Measurements from ENCODE around the gene TIMP2. TPM values are rescaled to one million over a fixed set of nuclear protein-coding genes. Genes with fewer than 3 reads are reported as not detected.

The TIMP2 gene
- total RNA-seq, 2 experiments from 2014 or later, result 0.54 TPM; not detected in 1

- Histone ChIP-seq H2AFZ (ENCODE audit: low read length) (no peak overlapping the region), H3K9me2 (ENCODE audit: insufficient read depth, low read length) (no peaks in the 10 kb centered on the region), H4K20me1 (ENCODE audit: insufficient read depth, low read length) (peaks cover 10% of the 10 kb centered on the region; the same call in 1 of the 2 replicates), H3K36me3 (ENCODE audit: insufficient read depth, low read length) (peaks cover 96% of the 10 kb centered on the region), H3K27ac (ENCODE audit: low read depth, low read length, poor library complexity, severe bottlenecking) (no peak overlapping the region), H3K9me3 (ENCODE audit: low read length) (no peaks in the 10 kb centered on the region), H3K4me2 (ENCODE audit: low read length) (no peak overlapping the region), H3K4me3 (ENCODE audit: low read depth, low read length, poor library complexity, severe bottlenecking) (no peak overlapping the region), H3K79me2 (ENCODE audit: insufficient read depth, low read depth, low read length) (peaks cover 8% of the 10 kb centered on the region; the same call in 1 of the 2 replicates), H3K4me1 (ENCODE audit: insufficient read depth, low read length, poor library complexity, severe bottlenecking) (no peaks in the 10 kb centered on the region)
- BruUV-seq (replicated peaks), result no TSS peak
- intact Hi-C loops (cut with micrococcal nuclease; ENCODE audit: unreplicated experiment), result no loop called here
- POLR2A ChIA-PET, result interaction anchor here (0.5 kb wide), 1 partner anchor 47 kb away, joined by 7 read pairs; no protein-coding TSS in a partner anchor
- TF ChIP-seq CTCF (conservative IDR thresholded peaks at IDR 0.05; ENCODE audit: low read length), result no peak
- no peak for TF ChIP-seq EZH2phosphoT487 (IDR thresholded peaks at IDR 0.05; ENCODE audit: borderline replicate concordance, low read depth, low read length)
- DNase-seq (ENCODE audit: low spot score), result no peak
- CTCF ChIA-PET (ENCODE audit: unreplicated experiment), result no interaction called here
These were observed 98.8 kb downstream of the TIMP2 start for GRCh38 chr17:78826421-78826820.

GRCh38 chr17:78825696-78826095, 99.5 kb downstream of the TIMP2 start:
- no peaks in the 10 kb centered on the region for H3K9me2 ChIP-seq (ENCODE audit: insufficient read depth, low read length)
- no peak overlapping the region for H3K4me3 ChIP-seq (ENCODE audit: low read depth, low read length, poor library complexity, severe bottlenecking)
- CTCF ChIA-PET (ENCODE audit: unreplicated experiment), result no interaction called here
- DNase-seq (ENCODE audit: low spot score), result no peak
- no peak for TF ChIP-seq CTCF (conservative IDR thresholded peaks at IDR 0.05; ENCODE audit: low read length)
- TF ChIP-seq EZH2phosphoT487 (IDR thresholded peaks at IDR 0.05; ENCODE audit: borderline replicate concordance, low read depth, low read length), result no peak
- H3K79me2 ChIP-seq (ENCODE audit: insufficient read depth, low read depth, low read length), result peaks cover 7% of the 10 kb centered on the region; the same call in 1 of the 2 replicates
- intact Hi-C loops (cut with micrococcal nuclease; ENCODE audit: unreplicated experiment), result no loop called here
- no peaks in the 10 kb centered on the region for H3K9me3 ChIP-seq (ENCODE audit: low read length)
- no peak overlapping the region for H3K4me2 ChIP-seq (ENCODE audit: low read length)
- no peak overlapping the region for H2AFZ ChIP-seq (ENCODE audit: low read length)
- no peak overlapping the region for H3K27ac ChIP-seq (ENCODE audit: low read depth, low read length, poor library complexity, severe bottlenecking)
- H3K36me3 ChIP-seq (ENCODE audit: insufficient read depth, low read length), result peaks cover 95% of the 10 kb centered on the region
- H4K20me1 ChIP-seq (ENCODE audit: insufficient read depth, low read length), result peaks cover 10% of the 10 kb centered on the region; the same call in 1 of the 2 replicates
- no peaks in the 10 kb centered on the region for H3K4me1 ChIP-seq (ENCODE audit: insufficient read depth, low read length, poor library complexity, severe bottlenecking)
- POLR2A ChIA-PET, result no interaction called here
- BruUV-seq (replicated peaks), result no TSS peak

GRCh38 chr17:78824240-78824639, 100.9 kb downstream of the TIMP2 start:
- Histone ChIP-seq H4K20me1 (ENCODE audit: insufficient read depth, low read length) (0 out of 2 replicates have a peak, but pooled peaks cover 3% of the 10 kb centered on the region), H3K9me3 (ENCODE audit: low read length) (no peaks in the 10 kb centered on the region), H3K36me3 (ENCODE audit: insufficient read depth, low read length) (peaks cover 95% of the 10 kb centered on the region), H3K79me2 (ENCODE audit: insufficient read depth, low read depth, low read length) (0 out of 2 replicates have a peak, but pooled peaks cover 1% of the 10 kb centered on the region), H3K4me2 (ENCODE audit: low read length) (no peak overlapping the region), H3K27ac (ENCODE audit: low read depth, low read length, poor library complexity, severe bottlenecking) (no peak overlapping the region), H3K9me2 (ENCODE audit: insufficient read depth, low read length) (no peaks in the 10 kb centered on the region), H3K4me1 (ENCODE audit: insufficient read depth, low read length, poor library complexity, severe bottlenecking) (no peaks in the 10 kb centered on the region), H2AFZ (ENCODE audit: low read length) (no peak overlapping the region), H3K4me3 (ENCODE audit: low read depth, low read length, poor library complexity, severe bottlenecking) (no peak overlapping the region)
- TF ChIP-seq EZH2phosphoT487 (IDR thresholded peaks at IDR 0.05; ENCODE audit: borderline replicate concordance, low read depth, low read length) (no peak), CTCF (conservative IDR thresholded peaks at IDR 0.05; ENCODE audit: low read length) (no peak)
- POLR2A ChIA-PET, result no interaction called here
- no peak for DNase-seq (ENCODE audit: low spot score)
- CTCF ChIA-PET (ENCODE audit: unreplicated experiment), result no interaction called here
- no TSS peak for BruUV-seq (replicated peaks)
- intact Hi-C loops (cut with micrococcal nuclease; ENCODE audit: unreplicated experiment), result no loop called here

Data from OCI-LY7 (cell line).